Activated CD4-positive, alpha-beta T cell treated with anti-CD3 and anti-CD28 coated beads, Interleukin-2, amount 10 ng/mL, durations not matched to agents 24 days and 14 days (primary cell): ENCODE results near the gene PDE4DIP. TPM values are rescaled to one million over a fixed set of nuclear protein-coding genes. Genes with fewer than 3 reads are reported as not detected.
"Not testable (repeated sequence)": the region's sequence is repeated elsewhere in the genome, so short reads cannot be mapped to it uniquely, and the experiment has no call there.

Experiments
- DNase-seq: peaks from one replicate; pipeline ENCODE4 v3.0.0; 2022
- H3K27ac Mint-ChIP-seq: one replicate; pipeline ENCODE4 v1.8.0; 2022; ENCODE audit warnings: mild to moderate bottlenecking, mixed read lengths
- H3K27me3 Mint-ChIP-seq: one replicate; pipeline ENCODE4 v1.8.0; 2022; ENCODE audit warnings: mixed read lengths
- H3K36me3 Mint-ChIP-seq: one replicate; pipeline ENCODE4 v1.8.0; 2022; ENCODE audit warnings: low read depth, mild to moderate bottlenecking, mixed read lengths
- H3K4me1 Mint-ChIP-seq: one replicate; pipeline ENCODE4 v1.8.0; 2021; ENCODE audit warnings: mixed read lengths
- H3K4me3 Mint-ChIP-seq: one replicate; pipeline ENCODE4 v1.8.0; 2022; ENCODE audit warnings: mild to moderate bottlenecking, moderate library complexity, mixed read lengths
- H3K9me3 Mint-ChIP-seq: one replicate; pipeline ENCODE4 v1.8.0; 2021; ENCODE audit warnings: mixed read lengths
- intact Hi-C: fragments of 100-400 bp; cut with micrococcal nuclease; formaldehyde crosslinking; loops from one replicate; pipeline ENCODE4 v1.15.1; 2023
- total RNA-seq: library from RNA; stranded (reverse); gene quantifications from 2 replicates; pipeline ENCODE4 v1.2.3, GENCODE V29; 2022

PDE4DIP gene
- total RNA-seq, 1 donor from 2014 or later: 15.4 TPM

DNA sequence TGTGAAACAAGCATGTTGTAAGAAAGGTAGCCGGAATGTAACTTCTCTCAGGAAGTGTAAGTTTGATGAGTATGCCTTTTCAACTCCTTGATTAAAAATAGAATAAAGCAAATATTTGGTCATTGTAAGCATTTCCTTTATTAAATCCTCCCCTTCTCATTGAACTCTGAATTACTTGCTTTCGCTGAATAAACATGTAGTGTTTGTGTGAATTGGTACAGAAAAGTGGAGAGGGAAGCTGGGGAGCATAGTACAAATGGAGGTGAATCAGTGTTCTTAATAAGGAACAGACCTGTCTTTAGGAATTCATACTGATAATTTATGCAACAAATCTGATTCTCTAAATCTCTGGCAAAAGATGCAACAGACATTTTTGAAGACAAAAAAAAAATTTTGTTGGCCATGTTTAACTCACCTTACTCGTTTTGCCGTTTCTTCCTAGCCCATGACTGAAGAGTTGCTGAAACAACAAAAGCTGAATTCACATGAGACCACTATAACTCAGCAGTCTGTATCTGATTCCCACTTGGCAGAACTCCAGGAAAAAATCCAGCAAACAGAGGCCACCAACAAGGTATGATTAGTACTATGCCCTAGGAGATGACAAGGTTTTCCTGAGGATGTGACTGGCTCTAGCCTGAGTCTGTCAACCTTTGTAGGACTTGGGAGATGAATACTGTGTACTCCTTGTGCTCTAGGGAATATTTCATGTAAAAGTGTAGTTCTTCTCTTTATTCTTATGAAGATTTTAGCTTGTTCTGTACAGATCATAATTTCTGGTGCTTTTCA, 116.2 kb downstream of the PDE4DIP start:
- H3K27ac Mint-ChIP-seq, H3K9me3 Mint-ChIP-seq, H3K36me3 Mint-ChIP-seq, intact Hi-C loops, H3K27me3 Mint-ChIP-seq, H3K4me3 Mint-ChIP-seq, H3K4me1 Mint-ChIP-seq, DNase-seq: not testable (repeated sequence)

DNA sequence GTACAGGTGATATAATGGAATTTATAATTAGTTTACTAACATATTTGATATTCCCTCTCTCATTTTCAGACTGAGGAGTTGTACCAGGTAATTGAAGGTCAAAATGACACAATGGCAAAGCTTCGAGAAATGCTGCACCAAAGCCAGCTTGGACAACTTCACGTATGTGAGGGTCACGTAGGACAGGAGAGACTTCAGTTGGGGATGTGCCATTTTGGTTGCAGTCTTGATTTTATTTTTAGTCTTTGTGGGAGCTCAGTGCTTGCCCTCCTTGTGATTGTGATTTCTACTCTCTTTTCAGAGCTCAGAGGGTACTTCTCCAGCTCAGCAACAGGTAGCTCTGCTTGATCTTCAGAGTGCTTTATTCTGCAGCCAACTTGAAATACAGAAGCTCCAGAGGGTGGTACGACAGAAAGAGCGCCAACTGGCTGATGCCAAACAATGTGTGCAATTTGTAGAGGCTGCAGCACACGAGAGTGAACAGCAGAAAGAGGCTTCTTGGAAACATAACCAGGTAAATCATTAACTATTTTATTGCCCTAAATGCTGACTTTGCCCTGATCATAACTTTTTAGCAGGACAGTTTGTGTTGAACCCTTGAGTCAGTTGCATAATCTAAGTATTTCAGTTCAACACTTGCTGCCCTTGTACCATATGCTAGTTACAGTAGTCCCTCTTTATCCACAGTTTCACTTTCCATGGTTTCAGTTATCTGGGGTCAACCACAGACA, 118.1 kb downstream of the PDE4DIP start:
- H3K9me3 Mint-ChIP-seq, H3K4me1 Mint-ChIP-seq, H3K27me3 Mint-ChIP-seq, DNase-seq, H3K27ac Mint-ChIP-seq, H3K36me3 Mint-ChIP-seq, H3K4me3 Mint-ChIP-seq, intact Hi-C loops: not testable (repeated sequence)

DNA sequence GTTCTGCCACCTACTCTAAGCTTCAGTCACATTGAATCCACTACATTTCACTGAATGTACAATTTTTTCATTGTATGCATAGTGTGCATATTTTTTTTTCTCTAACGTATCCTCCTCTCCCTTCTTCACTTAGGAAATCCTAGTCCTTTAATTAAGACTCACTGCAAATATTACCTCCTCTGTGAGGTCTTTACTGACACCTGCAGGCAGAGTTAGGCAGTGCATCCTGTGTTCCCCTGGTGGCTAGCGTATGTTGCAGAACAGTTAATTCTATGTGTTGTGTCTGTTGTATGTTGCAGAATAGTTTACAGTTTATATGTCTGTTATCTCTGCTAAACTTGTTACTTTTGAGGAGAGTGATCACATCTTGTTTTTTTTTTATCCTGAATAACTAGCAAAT, 121.9 kb downstream of the PDE4DIP start:
- intact Hi-C loops, H3K36me3 Mint-ChIP-seq, H3K4me1 Mint-ChIP-seq, H3K27me3 Mint-ChIP-seq, H3K27ac Mint-ChIP-seq, H3K4me3 Mint-ChIP-seq, H3K9me3 Mint-ChIP-seq: not testable (repeated sequence)
- DNase-seq: peak; percentile 79

DNA sequence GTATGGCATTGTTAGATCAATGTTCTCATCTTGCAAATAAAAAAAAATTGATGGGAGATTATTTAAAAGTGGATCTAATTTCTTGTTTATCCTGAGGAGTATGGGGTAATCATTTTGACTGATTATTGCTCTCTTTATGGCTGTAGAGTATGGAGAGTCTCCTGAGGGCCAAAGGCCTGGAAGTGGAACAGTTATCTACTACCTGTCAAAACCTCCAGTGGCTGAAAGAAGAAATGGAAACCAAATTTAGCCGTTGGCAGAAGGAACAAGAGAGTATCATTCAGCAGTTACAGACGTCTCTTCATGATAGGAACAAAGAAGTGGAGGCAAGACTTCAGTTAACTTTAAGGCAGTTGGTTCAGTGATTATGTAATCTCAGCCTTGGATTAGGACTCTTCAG, 123.4 kb downstream of the PDE4DIP start:
- DNase-seq, intact Hi-C loops, H3K4me1 Mint-ChIP-seq, H3K4me3 Mint-ChIP-seq, H3K36me3 Mint-ChIP-seq, H3K27me3 Mint-ChIP-seq, H3K9me3 Mint-ChIP-seq, H3K27ac Mint-ChIP-seq: not testable (repeated sequence)

DNA sequence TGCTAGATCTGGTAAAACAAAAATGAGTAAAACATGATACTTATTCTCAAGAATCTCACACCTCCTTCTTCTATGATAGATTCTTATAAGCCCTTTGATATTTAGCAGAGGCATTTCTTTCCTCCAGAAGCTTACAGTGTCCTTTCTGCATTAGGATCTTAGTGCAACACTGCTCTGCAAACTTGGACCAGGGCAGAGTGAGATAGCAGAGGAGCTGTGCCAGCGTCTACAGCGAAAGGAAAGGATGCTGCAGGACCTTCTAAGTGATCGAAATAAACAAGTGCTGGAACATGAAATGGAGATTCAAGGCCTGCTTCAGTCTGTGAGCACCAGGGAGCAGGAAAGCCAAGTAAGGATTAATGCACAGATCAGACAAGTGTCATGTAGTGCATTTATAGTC, 124.5 kb downstream of the PDE4DIP start:
- intact Hi-C loops: not testable (repeated sequence)

DNA sequence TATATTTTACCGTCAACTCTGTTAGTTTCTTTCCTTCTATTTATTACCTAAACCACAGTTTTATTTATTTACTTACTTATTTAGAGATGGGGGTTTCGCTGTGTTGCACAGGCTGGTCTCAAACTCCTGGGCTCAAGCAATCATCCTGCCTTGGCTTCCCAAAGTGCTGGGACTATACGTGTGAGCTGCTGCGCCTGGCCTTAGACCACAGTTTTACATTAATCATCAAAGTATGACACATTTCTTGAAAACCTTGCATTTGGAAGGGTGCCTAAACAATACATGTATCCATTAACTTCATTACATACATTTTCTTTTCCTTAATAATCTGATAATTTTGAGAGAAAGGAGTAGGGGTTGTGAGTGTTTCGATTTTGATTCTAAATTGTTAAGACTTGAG, 124.9 kb downstream of the PDE4DIP start:
- H3K4me1 Mint-ChIP-seq, H3K27ac Mint-ChIP-seq, DNase-seq, intact Hi-C loops, H3K36me3 Mint-ChIP-seq, H3K4me3 Mint-ChIP-seq, H3K9me3 Mint-ChIP-seq, H3K27me3 Mint-ChIP-seq: not testable (repeated sequence)

More for the DNA sequence above, 124.5 kb downstream of the PDE4DIP start:
- H3K27ac Mint-ChIP-seq, H3K36me3 Mint-ChIP-seq, H3K27me3 Mint-ChIP-seq, H3K4me3 Mint-ChIP-seq, H3K9me3 Mint-ChIP-seq, H3K4me1 Mint-ChIP-seq, DNase-seq: not testable (repeated sequence)

DNA sequence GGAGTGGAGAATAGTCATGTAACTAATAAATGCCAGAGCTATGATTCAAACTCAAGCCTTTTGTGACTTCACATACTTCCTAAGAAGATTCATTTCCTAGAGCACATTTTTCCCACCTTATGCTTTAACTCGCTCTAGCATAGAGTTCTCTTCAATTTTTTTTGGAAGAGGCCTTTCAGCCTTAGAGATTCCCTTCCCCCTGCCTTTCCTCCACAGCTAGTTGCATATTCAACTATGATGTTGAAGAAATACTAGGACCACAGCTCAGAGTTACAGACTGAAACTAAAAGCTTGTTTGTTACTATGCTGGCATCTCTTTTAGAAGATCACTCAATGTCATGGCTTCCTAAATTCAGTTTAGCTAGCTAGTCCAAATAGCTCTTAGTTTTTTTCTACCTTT, 131.2 kb downstream of the PDE4DIP start:
- peak overlapping the region; percentile 72 for H3K4me3 Mint-ChIP-seq
- peak overlapping the region; percentile 84 for H3K27ac Mint-ChIP-seq
- peaks cover 14% of the 10 kb centered on the region for H3K4me1 Mint-ChIP-seq
- H3K27me3 Mint-ChIP-seq, intact Hi-C loops, H3K9me3 Mint-ChIP-seq: not testable (repeated sequence)
- DNase-seq: peak; percentile 48
- peaks cover 31% of the 10 kb centered on the region for H3K36me3 Mint-ChIP-seq

DNA sequence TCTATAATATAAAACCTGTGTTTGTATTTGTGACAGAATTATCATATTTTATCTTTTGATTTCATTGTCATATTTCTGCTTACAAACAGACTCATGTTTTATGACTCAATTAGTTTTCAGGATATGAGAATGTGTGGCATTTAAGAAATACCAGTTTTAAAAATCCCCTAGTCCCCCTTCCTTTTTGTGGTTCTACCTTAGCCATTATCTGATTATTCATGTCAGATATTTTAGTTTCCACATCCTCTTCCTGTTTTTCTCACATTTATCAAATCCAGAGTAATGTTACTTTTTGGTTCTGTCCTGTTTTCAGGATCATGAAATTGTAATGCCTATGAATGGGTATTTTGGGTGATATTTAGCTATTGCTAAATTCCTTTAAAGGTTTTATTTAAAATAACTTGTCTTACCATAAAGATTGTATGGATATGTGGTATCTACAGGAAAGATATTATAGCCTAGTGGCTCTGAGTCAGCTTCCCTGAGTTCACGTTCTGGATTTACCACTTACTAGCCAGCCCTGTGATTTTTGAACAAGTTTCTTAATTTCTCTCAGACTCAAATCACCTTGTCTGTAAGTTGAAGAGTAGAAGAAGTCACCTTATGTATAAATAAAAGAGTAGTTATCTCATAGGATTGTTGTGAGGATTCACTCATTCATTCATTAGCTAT, 131.8 kb downstream of the PDE4DIP start:
- intact Hi-C loops, H3K27me3 Mint-ChIP-seq, DNase-seq, H3K9me3 Mint-ChIP-seq: not testable (repeated sequence)
- Mint-ChIP-seq H3K4me3 (peak overlapping the region; percentile 72), H3K27ac (peak overlapping the region; percentile 84), H3K36me3 (peaks cover 36% of the 10 kb centered on the region), H3K4me1 (peaks cover 14% of the 10 kb centered on the region)

DNA sequence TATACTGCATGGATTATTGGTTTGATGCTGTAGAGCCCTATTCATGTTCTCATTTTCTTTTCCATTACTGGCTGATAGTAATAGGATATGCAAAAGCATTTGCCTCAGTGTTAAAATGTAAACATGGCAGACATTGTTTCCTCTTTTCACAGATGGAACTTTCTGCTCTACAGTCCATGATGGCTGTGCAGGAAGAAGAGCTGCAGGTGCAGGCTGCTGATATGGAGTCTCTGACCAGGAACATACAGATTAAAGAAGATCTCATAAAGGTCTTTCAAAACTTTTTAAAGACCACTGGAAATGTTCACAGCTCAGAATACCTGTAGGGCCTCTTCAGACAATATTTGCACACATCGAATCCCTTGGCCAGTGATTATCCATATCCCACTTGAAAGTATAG, 133.6 kb downstream of the PDE4DIP start:
- DNase-seq, H3K27me3 Mint-ChIP-seq, H3K4me3 Mint-ChIP-seq, H3K27ac Mint-ChIP-seq, H3K9me3 Mint-ChIP-seq, intact Hi-C loops: not testable (repeated sequence)
- H3K36me3 Mint-ChIP-seq: peaks cover 49% of the 10 kb centered on the region
- peaks cover 14% of the 10 kb centered on the region for H3K4me1 Mint-ChIP-seq

DNA sequence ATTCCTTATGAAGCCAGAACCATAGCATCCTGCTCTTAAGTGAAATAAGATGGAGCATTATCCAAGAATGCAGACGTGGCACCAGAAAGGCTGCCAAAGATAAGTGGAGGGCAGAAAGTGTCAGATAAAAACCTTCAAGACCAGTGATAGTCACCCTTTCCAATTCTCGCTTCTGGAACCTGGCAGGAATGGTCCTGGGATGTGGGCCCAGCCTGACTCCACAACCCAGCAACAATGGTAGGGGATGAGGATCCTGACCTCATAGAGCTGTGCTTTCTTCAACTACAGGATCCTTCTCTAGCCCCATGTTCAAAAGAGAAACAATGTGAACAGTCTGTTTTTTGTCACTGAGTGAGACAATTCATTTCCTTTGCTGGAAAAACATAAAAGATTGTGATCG, 145.2 kb downstream of the PDE4DIP start:
- H3K4me1 Mint-ChIP-seq, H3K9me3 Mint-ChIP-seq, H3K36me3 Mint-ChIP-seq, H3K4me3 Mint-ChIP-seq, intact Hi-C loops, H3K27ac Mint-ChIP-seq: not testable (repeated sequence)
- H3K27me3 Mint-ChIP-seq: peaks cover 13% of the 10 kb centered on the region
- DNase-seq: peak; percentile 20

DNA sequence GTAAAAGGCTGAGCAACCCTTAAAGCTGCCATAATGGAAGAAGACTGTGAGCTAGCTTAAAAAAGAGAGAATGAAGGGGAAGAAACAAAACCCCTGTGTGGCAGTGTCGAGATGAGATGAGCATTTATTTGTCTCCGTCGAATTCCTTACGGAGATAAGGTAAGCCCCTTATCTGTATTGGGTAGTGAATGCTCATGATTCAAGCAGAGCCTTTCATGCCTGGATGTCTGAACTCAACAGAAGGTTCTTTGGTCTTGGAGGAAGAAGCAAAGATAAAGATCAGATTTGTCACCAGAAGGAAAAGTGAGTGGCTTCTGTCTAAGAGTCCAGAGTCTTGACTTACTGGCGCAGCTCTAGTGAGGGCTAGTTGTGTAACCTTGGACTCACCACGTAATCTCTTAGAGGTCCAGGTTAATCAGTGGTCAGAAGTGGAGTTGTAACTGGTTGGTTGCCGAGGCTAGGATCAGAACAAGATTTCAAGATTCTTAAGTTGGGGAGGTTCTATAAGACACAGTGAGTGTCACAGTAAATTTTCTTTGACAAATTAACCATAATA, 146.1 kb downstream of the PDE4DIP start:
- H3K4me1 Mint-ChIP-seq, intact Hi-C loops, H3K4me3 Mint-ChIP-seq, H3K9me3 Mint-ChIP-seq, H3K27ac Mint-ChIP-seq, H3K36me3 Mint-ChIP-seq: not testable (repeated sequence)
- DNase-seq: peak; percentile 18
- H3K27me3 Mint-ChIP-seq: peaks cover 13% of the 10 kb centered on the region

DNA sequence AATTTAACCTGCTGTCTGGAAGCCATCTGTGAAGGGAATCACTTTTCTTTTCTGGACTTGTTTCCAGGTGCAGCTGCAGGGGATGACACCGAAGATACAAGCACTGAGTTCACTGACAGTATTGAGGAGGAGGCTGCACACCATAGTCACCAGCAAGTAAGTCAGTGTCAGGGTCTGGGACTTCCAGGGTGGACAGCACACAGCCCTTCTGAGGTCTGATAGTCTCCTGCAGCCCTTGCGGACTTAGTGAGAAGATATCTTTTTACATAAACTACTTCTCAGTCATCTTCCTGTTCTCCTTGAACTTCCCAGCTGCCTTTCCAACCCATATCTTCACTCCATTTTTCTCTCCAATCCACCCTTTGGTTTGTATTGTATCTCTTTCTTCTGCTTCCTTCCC, 147.6 kb downstream of the PDE4DIP start:
- H3K36me3 Mint-ChIP-seq, H3K4me3 Mint-ChIP-seq, intact Hi-C loops, H3K4me1 Mint-ChIP-seq, H3K9me3 Mint-ChIP-seq, H3K27ac Mint-ChIP-seq: not testable (repeated sequence)
- DNase-seq: peak; percentile 2
- peaks cover 13% of the 10 kb centered on the region for H3K27me3 Mint-ChIP-seq

DNA sequence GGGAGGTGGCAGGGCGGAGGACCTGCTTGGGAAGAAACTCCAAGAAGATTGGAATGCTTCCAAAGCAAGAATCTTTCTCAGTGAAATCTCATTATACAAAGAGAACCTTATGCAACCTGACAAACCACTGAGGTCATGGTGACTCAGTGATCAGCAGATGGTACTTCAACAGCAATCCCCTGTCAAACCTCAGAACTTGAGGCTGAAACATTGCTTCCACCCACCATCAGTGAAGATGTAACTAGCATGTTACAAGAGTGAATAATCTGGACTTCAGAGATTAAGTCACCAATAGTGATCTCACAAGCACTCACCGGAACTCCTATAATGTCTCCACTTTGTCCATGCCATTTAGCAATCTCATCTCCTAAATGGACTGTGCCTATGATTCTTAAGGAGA, 148.1 kb downstream of the PDE4DIP start:
- peaks cover 13% of the 10 kb centered on the region for H3K27me3 Mint-ChIP-seq
- H3K27ac Mint-ChIP-seq, H3K9me3 Mint-ChIP-seq, DNase-seq, H3K36me3 Mint-ChIP-seq, H3K4me3 Mint-ChIP-seq, intact Hi-C loops, H3K4me1 Mint-ChIP-seq: not testable (repeated sequence)
